ENCODE data around the gene MVB12B.

- no peak for TF ChIP-seq CTCF (IDR thresholded peaks at IDR 0.05)
- TF ChIP-seq POLR2A (IDR thresholded peaks at IDR 0.05) = no peak
Observed at GRCh38 chr9:126379661-126380360, 53.2 kb downstream of the MVB12B start.
